ENCODE results near the gene GLB1L.
"Not testable (repeated sequence)": the region's sequence is repeated elsewhere in the genome, so short reads cannot be mapped to it uniquely, and the experiment has no call there.

Gene GLB1L

DNA sequence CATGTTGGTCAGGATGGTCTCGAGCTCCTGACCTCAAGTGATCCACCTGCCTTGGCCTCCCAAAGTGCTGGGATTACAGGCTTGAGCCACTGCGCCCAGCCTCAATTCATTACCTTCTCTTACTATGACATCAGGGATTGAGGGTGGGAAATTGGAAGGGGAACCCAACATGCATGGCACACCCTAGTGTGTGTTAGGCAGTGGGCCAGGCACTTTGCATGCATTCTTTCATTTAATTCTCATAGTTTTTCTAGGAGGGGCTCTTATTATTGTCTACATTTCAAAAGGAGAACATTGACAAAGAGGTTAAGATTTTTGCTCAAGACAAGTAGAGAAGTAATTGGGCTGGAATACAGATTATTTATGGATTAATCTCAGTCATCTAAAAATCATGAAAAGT is 23.1 kb upstream of the GLB1L start:
- H3K4me3 ChIP-seq (ENCODE audit: low read depth, low read length): no peak overlapping the region
- in situ Hi-C loops (cut with HindIII; ENCODE audit: low sequenced_read_pairs): no loop called here
- DNase-seq (ENCODE audit: low read depth, low spot score): no peak
- TF ChIP-seq, protein P1, sequence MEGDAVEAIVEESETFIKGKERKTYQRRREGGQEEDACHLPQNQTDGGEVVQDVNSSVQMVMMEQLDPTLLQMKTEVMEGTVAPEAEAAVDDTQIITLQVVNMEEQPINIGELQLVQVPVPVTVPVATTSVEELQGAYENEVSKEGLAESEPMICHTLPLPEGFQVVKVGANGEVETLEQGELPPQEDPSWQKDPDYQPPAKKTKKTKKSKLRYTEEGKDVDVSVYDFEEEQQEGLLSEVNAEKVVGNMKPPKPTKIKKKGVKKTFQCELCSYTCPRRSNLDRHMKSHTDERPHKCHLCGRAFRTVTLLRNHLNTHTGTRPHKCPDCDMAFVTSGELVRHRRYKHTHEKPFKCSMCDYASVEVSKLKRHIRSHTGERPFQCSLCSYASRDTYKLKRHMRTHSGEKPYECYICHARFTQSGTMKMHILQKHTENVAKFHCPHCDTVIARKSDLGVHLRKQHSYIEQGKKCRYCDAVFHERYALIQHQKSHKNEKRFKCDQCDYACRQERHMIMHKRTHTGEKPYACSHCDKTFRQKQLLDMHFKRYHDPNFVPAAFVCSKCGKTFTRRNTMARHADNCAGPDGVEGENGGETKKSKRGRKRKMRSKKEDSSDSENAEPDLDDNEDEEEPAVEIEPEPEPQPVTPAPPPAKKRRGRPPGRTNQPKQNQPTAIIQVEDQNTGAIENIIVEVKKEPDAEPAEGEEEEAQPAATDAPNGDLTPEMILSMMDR (IDR thresholded peaks at IDR 0.05; ENCODE audit: low read depth, low read length): no peak

DNA sequence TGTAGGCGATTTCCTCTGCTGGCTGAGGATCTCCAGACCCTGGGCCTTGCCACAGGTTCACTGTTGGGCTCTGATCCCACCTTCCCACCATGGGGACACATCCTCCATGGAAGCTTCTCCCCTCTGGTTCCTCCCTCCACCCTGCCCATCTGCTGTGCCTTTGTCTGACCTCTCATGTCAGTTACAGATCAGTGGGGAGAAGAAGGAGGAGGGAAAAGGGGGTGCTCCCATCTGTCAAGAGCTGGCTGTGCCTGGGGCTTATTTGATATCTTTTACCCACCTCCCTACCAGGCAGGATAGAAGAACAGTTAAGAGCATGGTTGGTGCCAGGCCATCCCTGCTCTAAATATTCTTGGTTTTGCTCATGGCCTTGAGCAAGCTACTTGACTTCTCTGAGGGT is 21.6 kb upstream of the GLB1L start:
- in situ Hi-C loops (cut with HindIII; ENCODE audit: low sequenced_read_pairs): no loop called here
- TF ChIP-seq, protein P1 (IDR thresholded peaks at IDR 0.05; ENCODE audit: low read depth, low read length): no peak
- DNase-seq (ENCODE audit: low read depth, low spot score): no peak
- no peak overlapping the region for H3K4me3 ChIP-seq (ENCODE audit: low read depth, low read length)

DNA sequence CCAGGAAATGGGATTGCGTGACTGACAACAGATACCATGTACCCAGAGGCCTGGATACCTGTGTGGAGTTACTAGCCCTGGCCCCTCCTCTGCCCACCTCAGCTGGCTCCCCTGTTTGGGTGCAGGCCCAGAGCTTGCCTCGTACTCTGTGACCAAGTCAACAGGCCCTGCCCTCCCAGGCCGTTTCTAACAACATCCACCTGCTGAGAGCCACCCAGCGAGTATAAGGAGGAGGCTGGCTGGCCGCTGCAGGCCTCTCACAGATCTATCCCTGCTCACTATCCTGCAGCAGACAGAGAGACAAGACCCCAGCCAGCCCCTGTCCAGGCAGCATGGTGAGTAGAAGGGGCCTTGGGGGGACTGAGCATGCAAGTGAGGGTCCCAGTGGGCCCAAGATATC is 21.0 kb upstream of the GLB1L start:
- TF ChIP-seq, protein P1 (IDR thresholded peaks at IDR 0.05; ENCODE audit: low read depth, low read length): no peak
- DNase-seq (ENCODE audit: low read depth, low spot score): no peak
- no peak overlapping the region for H3K4me3 ChIP-seq (ENCODE audit: low read depth, low read length)
- in situ Hi-C loops (cut with HindIII; ENCODE audit: low sequenced_read_pairs): no loop called here

DNA sequence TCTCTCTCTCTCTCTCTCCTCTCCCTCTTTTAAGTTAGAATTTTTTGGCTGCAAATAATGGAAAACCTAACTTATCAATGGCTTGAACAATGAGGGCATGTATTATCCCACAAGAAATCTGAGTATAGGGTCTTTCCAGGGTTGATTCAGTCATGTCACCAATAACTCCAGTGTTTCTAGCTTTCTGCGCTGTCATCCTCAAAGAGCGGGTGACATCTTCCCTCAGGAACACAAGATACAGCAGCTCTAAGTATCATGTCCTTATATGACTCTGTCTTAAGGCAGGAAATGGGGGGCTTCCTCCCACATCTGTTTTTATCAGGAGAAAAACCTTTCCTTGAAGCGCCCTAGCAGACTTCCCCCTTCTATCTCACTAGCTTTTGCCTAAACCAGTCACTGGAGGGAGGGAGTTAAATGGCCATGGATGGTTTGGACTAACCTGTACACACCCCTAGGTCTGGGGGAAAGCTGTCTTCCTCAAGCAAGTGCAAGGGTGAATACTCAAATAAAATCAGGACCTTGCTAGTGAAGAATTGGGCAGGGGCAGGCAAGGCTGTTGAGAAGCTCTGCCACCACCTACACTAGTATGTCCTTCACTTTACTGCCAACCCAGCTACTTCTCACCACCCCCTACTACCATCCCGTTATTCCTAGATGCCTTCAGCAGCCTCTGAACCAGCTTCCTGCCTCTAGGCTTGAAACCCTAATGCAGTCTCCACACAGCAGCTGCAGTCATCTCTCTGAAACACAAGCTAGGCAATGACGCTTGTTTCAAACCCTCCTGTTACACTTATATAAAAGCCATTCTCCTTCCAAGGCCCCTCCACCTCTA is 16.0 kb upstream of the GLB1L start:
- no peak for DNase-seq (ENCODE audit: low read depth, low spot score)
- no peak overlapping the region for H3K4me3 ChIP-seq (ENCODE audit: low read depth, low read length)
- TF ChIP-seq, protein P1 (IDR thresholded peaks at IDR 0.05; ENCODE audit: low read depth, low read length): no peak
- in situ Hi-C loops (cut with HindIII; ENCODE audit: low sequenced_read_pairs): no loop called here

DNA sequence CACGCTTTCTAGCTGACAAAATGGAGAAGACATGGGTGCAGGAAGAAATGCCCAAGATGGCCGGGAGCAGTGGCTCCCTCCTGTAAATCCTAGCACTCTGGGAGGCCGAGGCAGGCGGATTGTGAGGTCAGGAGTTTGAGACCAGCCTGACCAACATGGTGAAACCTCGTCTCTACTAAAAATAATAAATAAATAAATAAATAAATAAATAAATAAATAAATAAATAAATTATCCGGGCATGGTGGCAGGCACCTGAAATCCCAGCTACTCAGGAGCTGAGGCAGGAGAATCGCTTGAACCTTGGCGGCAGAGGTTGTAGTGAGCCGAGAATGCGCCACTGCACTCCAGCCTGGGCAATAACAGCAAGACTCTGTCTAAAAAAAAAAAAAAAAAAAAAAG is 13.7 kb upstream of the GLB1L start:
- in situ Hi-C loops (cut with HindIII; ENCODE audit: low sequenced_read_pairs); DNase-seq (ENCODE audit: low read depth, low spot score); H3K4me3 ChIP-seq (ENCODE audit: low read depth, low read length): not testable (repeated sequence)

DNA sequence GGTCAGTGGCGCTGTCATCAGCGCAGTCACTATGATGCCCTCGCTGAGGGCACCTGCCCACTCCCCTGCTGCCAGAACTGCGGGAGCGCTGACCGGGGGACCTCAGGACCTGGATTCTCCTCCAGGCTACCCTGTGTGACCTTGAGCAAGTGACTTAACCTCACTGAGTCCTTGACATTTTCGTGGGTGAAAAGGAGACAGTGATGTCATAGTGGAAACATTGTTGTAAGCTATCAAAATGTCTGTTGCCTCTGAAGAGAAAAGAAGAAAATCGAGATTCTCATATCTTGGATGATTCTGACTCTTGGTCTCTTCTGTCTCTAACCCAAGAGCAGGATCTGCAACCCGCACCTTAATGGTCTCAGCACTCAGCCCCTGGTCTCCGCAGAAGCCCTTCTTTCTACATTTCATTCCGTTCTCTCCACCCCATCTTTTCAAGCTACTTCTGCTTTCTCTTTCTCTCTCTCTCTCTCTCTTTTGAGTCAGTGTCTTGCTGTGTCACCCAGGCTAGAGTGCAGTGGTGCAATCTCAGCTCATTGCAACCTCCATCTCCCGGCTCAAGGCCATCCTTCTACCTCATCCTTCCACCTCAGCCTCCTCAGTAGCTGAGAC is 9.5 kb upstream of the GLB1L start:
- no peak overlapping the region for H3K4me3 ChIP-seq (ENCODE audit: low read depth, low read length)
- TF ChIP-seq, protein P1 (IDR thresholded peaks at IDR 0.05; ENCODE audit: low read depth, low read length): no peak
- in situ Hi-C loops (cut with HindIII; ENCODE audit: low sequenced_read_pairs): no loop called here
- no peak for DNase-seq (ENCODE audit: low read depth, low spot score)
